AG04449 (cell line): ENCODE results near the gene SEH1L.
A peak's percentile ranks its signal among the peaks of the same experiment; 100 is the strongest.

Experiments used
- CTCF ChIA-PET: fragments of 350-600 bp; formaldehyde crosslinking; extraction: SDS; loops from one replicate; lab custom pipeline; 2021; ENCODE audit warnings: antibody characterized with exemption; lab: Yijun Ruan, JAX
- POLR2A ChIA-PET: fragments of 400-600, 350-600 bp; formaldehyde crosslinking; extraction: SDS; loops from one replicate; lab custom pipeline; 2020; ENCODE audit warnings: antibody characterized with exemption, inconsistent platforms; lab: Yijun Ruan, JAX
- DNase-seq: peaks from one replicate; pipeline ENCODE4 v3.0.0-alpha.2; 2010; ENCODE audit warnings: low read depth, low spot score
- H3K4me3 ChIP-seq: 2 replicates; pipeline ENCODE4 v1.5.1; 2011; ENCODE audit warnings: low read depth, mild to moderate bottlenecking, control low read depth, low read length
- TF ChIP-seq, protein P1 (sequence below): IDR thresholded peaks from one replicate; pipeline ENCODE4 v1.5.1; 2011; ENCODE audit warnings: mild to moderate bottlenecking, moderate library complexity, low read length, control low read depth, inconsistent platforms; ENCODE audit not compliant: insufficient read depth; ENCODE audit errors: missing control alignments

The SEH1L gene

DNA sequence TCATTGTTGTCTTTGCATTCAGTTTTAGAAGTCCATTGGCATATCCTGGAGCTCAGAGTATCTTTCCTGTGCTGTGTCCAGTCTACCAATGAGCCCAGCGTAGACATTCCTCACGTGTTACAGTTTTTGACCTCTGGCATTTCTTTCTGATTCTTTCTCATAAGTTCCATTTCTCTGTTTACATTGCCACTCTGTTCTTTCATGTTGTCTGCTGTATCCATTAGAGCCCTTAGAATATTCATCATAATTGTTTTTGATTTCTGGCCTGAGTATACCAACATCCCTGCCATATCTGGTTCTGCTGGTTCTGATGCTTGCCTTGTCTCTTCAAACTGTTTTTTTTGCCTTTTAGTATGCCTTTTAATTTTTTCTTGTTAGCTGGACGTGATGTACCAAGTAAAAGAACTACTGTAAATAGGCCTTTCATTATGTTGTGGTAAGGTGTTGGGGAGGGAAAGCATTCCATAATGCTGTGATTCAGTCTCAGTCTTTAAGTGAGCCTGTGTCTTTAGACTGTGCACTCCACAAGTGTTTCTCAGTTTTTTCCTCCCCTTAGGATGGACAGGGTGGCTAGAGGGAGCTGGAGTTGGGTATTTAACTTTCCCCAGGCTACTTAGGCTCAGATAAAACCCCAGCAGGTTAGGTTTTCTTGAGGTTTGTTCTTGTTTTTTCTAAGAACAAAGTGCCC lies 78.9 kb downstream of the SEH1L start:
- TF ChIP-seq, protein P1, sequence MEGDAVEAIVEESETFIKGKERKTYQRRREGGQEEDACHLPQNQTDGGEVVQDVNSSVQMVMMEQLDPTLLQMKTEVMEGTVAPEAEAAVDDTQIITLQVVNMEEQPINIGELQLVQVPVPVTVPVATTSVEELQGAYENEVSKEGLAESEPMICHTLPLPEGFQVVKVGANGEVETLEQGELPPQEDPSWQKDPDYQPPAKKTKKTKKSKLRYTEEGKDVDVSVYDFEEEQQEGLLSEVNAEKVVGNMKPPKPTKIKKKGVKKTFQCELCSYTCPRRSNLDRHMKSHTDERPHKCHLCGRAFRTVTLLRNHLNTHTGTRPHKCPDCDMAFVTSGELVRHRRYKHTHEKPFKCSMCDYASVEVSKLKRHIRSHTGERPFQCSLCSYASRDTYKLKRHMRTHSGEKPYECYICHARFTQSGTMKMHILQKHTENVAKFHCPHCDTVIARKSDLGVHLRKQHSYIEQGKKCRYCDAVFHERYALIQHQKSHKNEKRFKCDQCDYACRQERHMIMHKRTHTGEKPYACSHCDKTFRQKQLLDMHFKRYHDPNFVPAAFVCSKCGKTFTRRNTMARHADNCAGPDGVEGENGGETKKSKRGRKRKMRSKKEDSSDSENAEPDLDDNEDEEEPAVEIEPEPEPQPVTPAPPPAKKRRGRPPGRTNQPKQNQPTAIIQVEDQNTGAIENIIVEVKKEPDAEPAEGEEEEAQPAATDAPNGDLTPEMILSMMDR = no peak
- H3K4me3 ChIP-seq = no peak overlapping the region
- DNase-seq = no peak
- CTCF ChIA-PET = interaction anchor here (1.0 kb wide), 1 partner anchor 23 kb away, joined by 3 read pairs; no protein-coding TSS in a partner anchor
- POLR2A ChIA-PET = interaction anchor here (0.5 kb wide), 1 partner anchor 31 kb away, joined by 3 read pairs; no protein-coding TSS in a partner anchor

DNA sequence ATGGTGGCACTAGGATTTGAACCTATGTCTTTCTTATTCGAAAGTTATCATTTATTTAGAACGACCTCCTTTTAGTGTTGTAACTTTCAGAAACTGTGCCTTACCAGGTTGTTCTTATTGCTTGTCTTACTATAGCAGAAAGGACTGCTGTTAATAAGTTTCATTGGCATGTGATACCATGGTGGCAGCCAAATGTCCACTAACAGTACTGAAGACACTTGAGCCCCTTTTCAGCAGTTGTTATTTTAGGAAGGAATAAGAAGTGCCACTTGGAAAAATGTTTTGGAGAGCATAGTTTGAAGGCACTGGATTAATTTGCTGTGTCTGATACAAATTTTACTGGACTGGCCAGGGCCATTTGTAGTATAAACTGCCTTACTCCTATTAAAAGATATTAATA lies 81.1 kb downstream of the SEH1L start:
- no peak for DNase-seq
- ChIA-PET POLR2A (no interaction called here), CTCF (no interaction called here)
- TF ChIP-seq, protein P1 = no peak
- no peak overlapping the region for H3K4me3 ChIP-seq

DNA sequence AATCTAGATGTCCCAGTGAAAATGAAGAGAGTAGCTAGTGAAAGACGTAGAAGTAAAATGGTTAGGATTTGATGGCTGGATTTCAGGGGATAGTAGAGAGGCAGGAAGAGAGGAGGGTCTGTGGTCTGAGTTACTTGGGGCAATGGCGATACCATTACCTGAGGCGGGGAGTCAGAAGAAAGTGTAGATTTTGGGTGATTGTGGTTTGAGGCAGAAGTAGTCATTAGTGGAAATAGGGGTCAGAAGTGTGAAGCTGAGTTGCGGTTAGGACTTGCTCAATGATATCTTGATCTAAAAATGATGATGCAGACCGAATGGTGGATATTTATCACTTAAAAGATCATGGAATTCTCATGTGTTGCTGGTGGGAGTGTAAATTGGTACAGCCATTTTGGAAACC lies 84.4 kb downstream of the SEH1L start:
- CTCF ChIA-PET = interaction anchor here (2.1 kb wide), 1 partner anchor 20 kb away, joined by 5 read pairs; no protein-coding TSS in a partner anchor
- TF ChIP-seq, protein P1 = no peak
- DNase-seq = no peak
- no peak overlapping the region for H3K4me3 ChIP-seq
- POLR2A ChIA-PET = no interaction called here

DNA sequence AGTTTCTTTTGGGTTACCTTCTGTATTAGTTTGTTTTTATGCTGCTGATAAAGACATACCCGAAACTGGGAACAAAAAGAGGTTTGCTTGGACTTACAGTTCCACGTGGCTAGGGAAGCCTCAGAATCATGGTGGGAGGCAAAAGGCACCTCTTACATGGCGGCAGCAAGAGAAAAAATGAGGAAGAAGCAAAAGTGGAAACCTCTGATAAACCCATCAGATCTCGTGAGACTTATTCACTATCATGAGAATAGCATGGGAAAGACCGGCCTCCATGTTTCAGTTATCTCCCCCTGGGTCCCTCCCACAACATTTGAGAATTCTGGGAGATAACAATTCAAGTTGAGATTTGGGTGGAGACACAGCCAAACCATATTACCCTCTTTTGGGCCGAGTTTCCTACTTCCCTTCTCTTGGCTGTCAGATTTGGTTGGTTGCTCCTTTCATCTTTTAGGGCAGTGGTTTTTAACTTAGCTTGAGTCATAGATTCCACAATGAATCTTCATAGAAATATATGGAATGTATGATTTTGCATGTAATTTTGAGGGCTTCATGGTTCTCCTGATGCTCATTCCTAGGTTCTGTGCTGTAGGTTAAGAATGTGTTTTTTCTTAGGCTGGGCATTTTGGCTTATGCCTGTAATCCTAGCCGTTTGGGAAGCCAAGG lies 87.6 kb downstream of the SEH1L start:
- TF ChIP-seq, protein P1 = no peak

DNA sequence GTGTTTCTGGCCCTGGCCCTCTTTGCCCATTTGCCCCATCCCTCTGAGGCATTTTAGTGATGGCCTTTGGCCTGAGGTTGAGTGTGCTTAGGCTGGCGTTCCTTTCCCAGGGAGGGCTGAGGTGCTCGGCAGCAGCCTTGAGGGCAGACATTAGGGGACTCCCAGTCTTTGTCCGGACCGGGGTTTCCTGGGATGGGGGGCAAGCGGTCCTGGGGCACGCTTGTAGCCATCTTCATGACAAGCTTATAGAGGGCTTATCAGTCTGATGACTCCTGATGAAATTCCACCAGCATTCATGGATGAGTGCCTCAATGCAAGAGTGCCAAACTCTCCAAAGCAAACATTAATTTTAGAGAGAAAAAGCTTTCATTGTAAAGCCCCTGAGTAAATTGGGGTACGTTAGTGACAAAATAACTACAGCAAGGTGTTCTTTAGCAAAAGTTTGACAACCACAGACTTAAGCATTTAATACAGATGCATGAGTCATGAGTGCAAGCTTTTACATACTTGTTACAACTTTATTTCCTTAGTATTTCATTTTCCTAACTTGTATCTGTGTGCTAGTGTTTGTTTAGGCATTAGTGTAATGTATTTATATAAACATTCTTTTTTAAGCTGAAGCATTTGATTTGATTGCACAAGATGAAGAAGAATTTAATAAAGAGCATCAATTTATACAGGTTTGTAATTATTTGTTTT lies 89.0 kb downstream of the SEH1L start:
- peak; percentile 28 for DNase-seq
- POLR2A ChIA-PET = interaction anchor here (0.6 kb wide), 1 partner anchor 33 kb away, joined by 3 read pairs; no protein-coding TSS in a partner anchor
- TF ChIP-seq, protein P1 = no peak
- CTCF ChIA-PET = interaction anchor here (1.1 kb wide), 1 partner anchor 119 kb away, joined by 3 read pairs; no protein-coding TSS in a partner anchor
- no peak overlapping the region for H3K4me3 ChIP-seq

More for the DNA sequence above, 87.6 kb downstream of the SEH1L start:
- POLR2A ChIA-PET = no interaction called here
- CTCF ChIA-PET = interaction anchor here (1.5 kb wide), 1 partner anchor 10 kb away, joined by 5 read pairs; no protein-coding TSS in a partner anchor
- no peak for DNase-seq
- H3K4me3 ChIP-seq = no peak overlapping the region
